Nephron (organoid): Measurements from ENCODE around the gene TSEN54.
A peak's percentile ranks its signal among the peaks of the same experiment; 100 is the strongest.
"Not testable (repeated sequence)": the region's sequence is repeated elsewhere in the genome, so short reads cannot be mapped to it uniquely, and the experiment has no call there.

Experiments
- H3K27ac Mint-ChIP-seq, 3 experiments: 2 replicates each; pipeline ENCODE4 v1.8.0; 2020; ENCODE audit warnings: mixed read lengths in 3 of 3, mild to moderate bottlenecking in 2 of 3, moderate library complexity in 1 of 3
- H3K27me3 Mint-ChIP-seq: 2 replicates; pipeline ENCODE4 v1.8.0; 2021; ENCODE audit warnings: low read depth, mild to moderate bottlenecking, moderate library complexity, mixed read lengths
- H3K36me3 Mint-ChIP-seq: 2 replicates; pipeline ENCODE4 v1.8.0; 2020; ENCODE audit warnings: low read depth, mixed read lengths
- H3K4me1 Mint-ChIP-seq: 2 replicates; pipeline ENCODE4 v1.8.0; 2020; ENCODE audit warnings: mixed read lengths
- H3K4me3 Mint-ChIP-seq, 3 experiments: 2 replicates each; pipeline ENCODE4 v1.8.0; 2020; ENCODE audit warnings: mild to moderate bottlenecking in 3 of 3, mixed read lengths in 3 of 3, moderate library complexity in 2 of 3
- H3K9me3 Mint-ChIP-seq: 2 replicates; pipeline ENCODE4 v1.8.0; 2020; ENCODE audit warnings: mixed read lengths
- CTCF ChIP-seq, 3 experiments: fragments of 200-600 bp; sonication (generic); IDR thresholded peaks; one replicate each; pipeline ENCODE4 v1.5.0; 2021; ENCODE audit warnings: antibody characterized with exemption in 3 of 3; ENCODE audit not compliant: unreplicated experiment in 3 of 3

Gene TSEN54

GRCh38 chr17:75474736-75475135 is 41.6 kb upstream of the TSEN54 start:
- TF ChIP-seq CTCF (IDR thresholded peaks at IDR 0.05; ENCODE audit: unreplicated experiment in 3 of 3) = no peak
- Mint-ChIP-seq H3K4me1 (peaks cover 50% of the 10 kb centered on the region), H3K27ac (peak overlapping the region; percentile 95 to 97 (median 95))

GRCh38 chr17:75475144-75475835 is 41.0 kb upstream of the TSEN54 start:
- H3K27ac Mint-ChIP-seq = peak overlapping the region; percentile 95 to 97 (median 95)
- peaks cover 56% of the 10 kb centered on the region for H3K4me1 Mint-ChIP-seq

More at GRCh38 chr17:75474736-75475135, 41.6 kb upstream of the TSEN54 start:
- Mint-ChIP-seq H3K36me3 (peaks cover 16% of the 10 kb centered on the region), H3K27me3 (no peaks in the 10 kb centered on the region), H3K9me3 (no peaks in the 10 kb centered on the region), H3K4me3 (peak overlapping the region in 1 of 3 experiments; percentile 11)

GRCh38 chr17:75475851-75476250 is 40.5 kb upstream of the TSEN54 start:
- Mint-ChIP-seq H3K4me3 (peak overlapping the region; percentile 75 to 78 (median 78)), H3K36me3 (peaks cover 16% of the 10 kb centered on the region), H3K27me3 (no peaks in the 10 kb centered on the region), H3K27ac (peak overlapping the region; percentile 95 to 97 (median 95)), H3K4me1 (peaks cover 62% of the 10 kb centered on the region), H3K9me3 (no peaks in the 10 kb centered on the region)
- no peak for TF ChIP-seq CTCF (IDR thresholded peaks at IDR 0.05; ENCODE audit: unreplicated experiment in 3 of 3)

More at GRCh38 chr17:75475144-75475835, 41.0 kb upstream of the TSEN54 start:
- no peak for TF ChIP-seq CTCF (IDR thresholded peaks at IDR 0.05; ENCODE audit: unreplicated experiment in 3 of 3)
- Mint-ChIP-seq H3K36me3 (peaks cover 16% of the 10 kb centered on the region), H3K27me3 (no peaks in the 10 kb centered on the region), H3K4me3 (peak overlapping the region; percentile 75 to 78 (median 78)), H3K9me3 (no peaks in the 10 kb centered on the region)

GRCh38 chr17:75476271-75476671 is 40.1 kb upstream of the TSEN54 start:
- Mint-ChIP-seq H3K4me3 (peak overlapping the region; percentile 75 to 78 (median 78)), H3K4me1 (peaks cover 66% of the 10 kb centered on the region), H3K27me3 (no peaks in the 10 kb centered on the region), H3K27ac (peak overlapping the region; percentile 95 to 97 (median 95)), H3K36me3 (peaks cover 15% of the 10 kb centered on the region), H3K9me3 (no peaks in the 10 kb centered on the region)
- no peak for TF ChIP-seq CTCF (IDR thresholded peaks at IDR 0.05; ENCODE audit: unreplicated experiment in 3 of 3)

GRCh38 chr17:75476752-75477489 is 39.4 kb upstream of the TSEN54 start:
- H3K9me3 Mint-ChIP-seq = no peaks in the 10 kb centered on the region
- H3K27me3 Mint-ChIP-seq = no peaks in the 10 kb centered on the region
- peaks cover 10% of the 10 kb centered on the region for H3K36me3 Mint-ChIP-seq

GRCh38 chr17:75477490-75477862 is 38.9 kb upstream of the TSEN54 start:
- peak overlapping the region; percentile 29 to 78 (median 75) for H3K4me3 Mint-ChIP-seq
- H3K36me3 Mint-ChIP-seq = not testable (repeated sequence)

More at GRCh38 chr17:75476752-75477489, 39.4 kb upstream of the TSEN54 start:
- Mint-ChIP-seq H3K4me1 (peaks cover 72% of the 10 kb centered on the region), H3K4me3 (peak overlapping the region; percentile 75 to 78 (median 78)), H3K27ac (peak overlapping the region; percentile 95 to 97 (median 95))
- no peak for TF ChIP-seq CTCF (IDR thresholded peaks at IDR 0.05; ENCODE audit: unreplicated experiment in 3 of 3)

More at GRCh38 chr17:75477490-75477862, 38.9 kb upstream of the TSEN54 start:
- not testable (repeated sequence) for H3K27me3 Mint-ChIP-seq, H3K9me3 Mint-ChIP-seq
- Mint-ChIP-seq H3K4me1 (peaks cover 72% of the 10 kb centered on the region), H3K27ac (peak overlapping the region; percentile 95 to 97 (median 95))
